Measurements from ENCODE around the gene C14orf180. TPM values are rescaled to one million over a fixed set of nuclear protein-coding genes. Genes with fewer than 3 reads are reported as not detected.

Gene C14orf180
- total and polyA plus RNA-seq, 2 donors = 0.18 to 0.42 TPM

Other genes starting within 250 kb of the C14orf180 start
- gene TMEM179, start 25.0 kb downstream of the C14orf180 start, total RNA-seq = 0.09 TPM
- gene TMEM179, start 25.0 kb downstream of the C14orf180 start, polyA plus RNA-seq = 0.23 TPM
- 8.7 TPM for gene INF2, start 109.9 kb downstream of the C14orf180 start, total RNA-seq
- 57.9 TPM for gene INF2, start 109.9 kb downstream of the C14orf180 start, polyA plus RNA-seq
- gene ADSS1, start 144.5 kb downstream of the C14orf180 start, total RNA-seq = 2.5 TPM
- gene ADSS1, start 144.5 kb downstream of the C14orf180 start, polyA plus RNA-seq = 4.0 TPM
- 308 TPM for gene SIVA1, start 173.4 kb downstream of the C14orf180 start, total RNA-seq
- gene SIVA1, start 173.4 kb downstream of the C14orf180 start, polyA plus RNA-seq = 143 TPM
- gene AKT1, start 216.0 kb downstream of the C14orf180 start, total RNA-seq = 56.2 TPM
- gene AKT1, start 216.0 kb downstream of the C14orf180 start, polyA plus RNA-seq = 90.9 TPM
- gene ZBTB42, start 221.3 kb downstream of the C14orf180 start, total RNA-seq = 2.1 TPM
- gene ZBTB42, start 221.3 kb downstream of the C14orf180 start, polyA plus RNA-seq = 3.2 TPM

Measured in thymus (tissue), 2 donors.